ENCODE results near the gene C3orf80.
A peak's percentile ranks its signal among the peaks of the same experiment; 100 is the strongest.
"Not testable (repeated sequence)": the region's sequence is repeated elsewhere in the genome, so short reads cannot be mapped to it uniquely, and the experiment has no call there.

C3orf80 gene

DNA sequence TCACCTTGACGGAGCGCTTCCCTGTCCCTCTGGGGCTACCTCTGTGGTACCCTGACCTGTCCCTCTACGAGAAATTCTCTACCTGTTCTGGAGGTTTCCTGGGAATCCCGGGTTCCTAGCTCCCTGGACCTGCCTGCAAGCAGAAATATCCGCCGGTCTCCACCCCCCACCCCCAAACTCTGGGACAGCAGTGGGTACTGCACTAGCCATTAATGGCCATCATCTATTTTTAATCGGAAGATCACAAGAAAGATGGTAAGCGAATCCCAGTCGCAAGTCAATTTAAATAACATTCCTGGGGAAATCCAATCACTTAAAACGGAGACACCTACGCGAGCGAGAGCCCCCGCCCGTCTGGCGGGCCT lies 429 bp upstream of the C3orf80 start (continued):
- TF ChIP-seq, protein P1, sequence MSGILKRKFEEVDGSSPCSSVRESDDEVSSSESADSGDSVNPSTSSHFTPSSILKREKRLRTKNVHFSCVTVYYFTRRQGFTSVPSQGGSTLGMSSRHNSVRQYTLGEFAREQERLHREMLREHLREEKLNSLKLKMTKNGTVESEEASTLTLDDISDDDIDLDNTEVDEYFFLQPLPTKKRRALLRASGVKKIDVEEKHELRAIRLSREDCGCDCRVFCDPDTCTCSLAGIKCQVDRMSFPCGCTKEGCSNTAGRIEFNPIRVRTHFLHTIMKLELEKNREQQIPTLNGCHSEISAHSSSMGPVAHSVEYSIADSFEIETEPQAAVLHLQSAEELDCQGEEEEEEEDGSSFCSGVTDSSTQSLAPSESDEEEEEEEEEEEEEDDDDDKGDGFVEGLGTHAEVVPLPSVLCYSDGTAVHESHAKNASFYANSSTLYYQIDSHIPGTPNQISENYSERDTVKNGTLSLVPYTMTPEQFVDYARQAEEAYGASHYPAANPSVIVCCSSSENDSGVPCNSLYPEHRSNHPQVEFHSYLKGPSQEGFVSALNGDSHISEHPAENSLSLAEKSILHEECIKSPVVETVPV (CRISPR knock-in tag; IDR thresholded peaks at IDR 0.05) = no peak
- TF ChIP-seq SNAI2 (CRISPR knock-in tag; IDR thresholded peaks at IDR 0.05) = no peak
- TF ChIP-seq ZFP30 (CRISPR knock-in tag; IDR thresholded peaks at IDR 0.05) = no peak
- TF ChIP-seq CSDC2 (CRISPR knock-in tag; IDR thresholded peaks at IDR 0.05) = no peak

DNA sequence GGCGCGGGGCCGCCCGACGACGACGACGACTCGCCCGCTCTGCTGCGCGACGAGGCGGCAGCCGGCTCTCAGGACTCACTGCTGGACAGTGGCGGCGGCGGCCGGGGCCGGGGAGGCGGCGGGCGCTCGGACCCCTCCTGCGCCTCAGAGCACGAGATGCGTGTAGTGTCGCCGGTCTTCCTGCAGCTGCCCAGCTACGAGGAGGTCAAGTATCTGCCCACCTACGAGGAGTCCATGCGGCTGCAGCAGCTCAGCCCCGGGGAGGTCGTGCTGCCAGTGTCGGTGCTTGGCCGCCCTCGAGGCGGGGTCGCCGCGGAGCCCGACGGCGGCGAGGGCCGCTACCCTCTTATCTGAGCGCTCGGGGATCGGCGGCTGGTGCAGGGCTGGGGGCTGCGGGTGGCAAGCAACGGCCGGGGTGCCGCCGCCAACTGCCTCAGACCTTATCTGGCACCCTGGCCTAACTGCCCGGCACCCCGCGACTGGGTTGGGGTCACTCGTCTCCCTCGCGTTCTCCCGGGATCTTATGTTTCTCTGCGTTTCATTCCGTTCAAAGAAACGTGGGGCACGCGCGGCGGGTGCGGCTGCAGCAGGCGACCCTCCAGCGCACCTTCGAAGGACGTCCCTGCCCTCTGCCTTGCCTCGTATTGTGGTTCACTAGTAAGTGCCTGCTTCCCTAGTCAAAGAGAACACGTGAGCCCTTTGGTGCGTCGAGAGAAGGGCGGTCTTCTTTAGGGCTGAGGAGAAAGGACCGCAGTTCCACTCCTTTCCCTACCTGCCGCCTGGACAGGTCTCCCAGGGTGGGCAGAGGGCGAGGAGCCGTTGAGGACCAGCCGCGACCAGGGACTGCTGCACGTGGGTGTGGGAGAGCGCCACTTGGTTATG lies 1.0 kb downstream of the C3orf80 start:
- TF ChIP-seq BACH2 (CRISPR knock-in tag; IDR thresholded peaks at IDR 0.05; ENCODE audit: borderline replicate concordance) (no peak), TOX (CRISPR knock-in tag; IDR thresholded peaks at IDR 0.05; ENCODE audit: borderline replicate concordance) (no peak), RARB (CRISPR knock-in tag; IDR thresholded peaks at IDR 0.05) (no peak), GLIS3 (CRISPR knock-in tag; IDR thresholded peaks at IDR 0.05) (no peak), SNAI2 (CRISPR knock-in tag; IDR thresholded peaks at IDR 0.05) (no peak), ZNF565 (CRISPR knock-in tag; conservative IDR thresholded peaks at IDR 0.05; ENCODE audit: low read depth) (no peak), ARNTL (CRISPR knock-in tag; IDR thresholded peaks at IDR 0.05; ENCODE audit: borderline replicate concordance, low read depth) (no peak), ZFP3 (CRISPR knock-in tag; IDR thresholded peaks at IDR 0.05) (no peak)
- TF ChIP-seq, protein P2, sequence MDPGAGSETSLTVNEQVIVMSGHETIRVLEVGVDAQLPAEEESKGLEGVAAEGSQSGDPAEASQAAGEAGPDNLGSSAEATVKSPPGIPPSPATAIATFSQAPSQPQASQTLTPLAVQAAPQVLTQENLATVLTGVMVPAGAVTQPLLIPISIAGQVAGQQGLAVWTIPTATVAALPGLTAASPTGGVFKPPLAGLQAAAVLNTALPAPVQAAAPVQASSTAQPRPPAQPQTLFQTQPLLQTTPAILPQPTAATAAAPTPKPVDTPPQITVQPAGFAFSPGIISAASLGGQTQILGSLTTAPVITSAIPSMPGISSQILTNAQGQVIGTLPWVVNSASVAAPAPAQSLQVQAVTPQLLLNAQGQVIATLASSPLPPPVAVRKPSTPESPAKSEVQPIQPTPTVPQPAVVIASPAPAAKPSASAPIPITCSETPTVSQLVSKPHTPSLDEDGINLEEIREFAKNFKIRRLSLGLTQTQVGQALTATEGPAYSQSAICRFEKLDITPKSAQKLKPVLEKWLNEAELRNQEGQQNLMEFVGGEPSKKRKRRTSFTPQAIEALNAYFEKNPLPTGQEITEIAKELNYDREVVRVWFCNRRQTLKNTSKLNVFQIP (CRISPR knock-in tag; IDR thresholded peaks at IDR 0.05; ENCODE audit: borderline replicate concordance, low read depth) = no peak
- peak; percentile 51 for ATAC-seq

DNA sequence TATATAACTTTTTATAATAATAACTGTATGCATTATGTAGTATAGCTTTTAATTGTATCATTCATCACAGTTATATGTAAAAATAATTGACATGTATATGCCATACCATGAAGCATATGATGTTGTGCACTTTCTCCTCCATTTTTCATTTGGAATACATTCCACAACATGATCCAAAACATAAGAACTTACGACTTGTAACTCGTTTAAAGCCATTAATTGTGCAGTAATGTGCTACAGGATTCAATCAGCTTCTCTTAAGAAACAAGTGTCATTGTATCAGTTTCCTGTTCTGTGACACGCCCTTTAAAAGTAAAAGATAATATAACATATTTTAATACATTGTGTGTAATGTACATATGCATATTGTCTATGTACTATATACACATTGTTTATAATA lies 2.2 kb downstream of the C3orf80 start:
- TF ChIP-seq PPARA (CRISPR knock-in tag; IDR thresholded peaks at IDR 0.05; ENCODE audit: borderline replicate concordance) (no peak), ZNF70 (CRISPR knock-in tag; IDR thresholded peaks at IDR 0.05) (peak; percentile 82)
- no peak for ATAC-seq

DNA sequence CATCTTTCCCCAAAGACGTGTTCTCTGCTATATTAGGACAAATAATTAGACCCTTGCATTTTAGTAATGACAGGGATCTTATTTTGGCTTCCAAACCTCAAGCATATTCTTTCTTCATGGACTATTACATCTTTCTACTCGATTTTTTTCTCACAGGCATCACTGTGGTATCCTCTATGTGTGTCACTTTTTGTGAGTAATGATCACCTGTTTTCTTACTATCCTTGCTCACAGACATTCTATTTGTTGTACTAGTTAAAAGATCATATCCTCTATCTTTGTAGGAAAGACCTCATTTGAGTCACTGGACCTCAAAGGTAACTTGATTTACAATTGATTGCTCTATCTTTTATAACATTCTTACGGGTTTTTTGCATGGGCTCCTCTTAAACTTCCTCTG lies 6.8 kb downstream of the C3orf80 start:
- TF ChIP-seq, protein P2 (CRISPR knock-in tag; IDR thresholded peaks at IDR 0.05; ENCODE audit: borderline replicate concordance, low read depth) = no peak
- TF ChIP-seq ZFP3 (CRISPR knock-in tag; IDR thresholded peaks at IDR 0.05) (no peak), CSDC2 (CRISPR knock-in tag; IDR thresholded peaks at IDR 0.05) (no peak), ESRRG (CRISPR knock-in tag; IDR thresholded peaks at IDR 0.05) (no peak), ARNTL (CRISPR knock-in tag; IDR thresholded peaks at IDR 0.05; ENCODE audit: borderline replicate concordance, low read depth) (no peak), ISL1 (CRISPR knock-in tag; IDR thresholded peaks at IDR 0.05) (no peak), ZNF8 (CRISPR knock-in tag; IDR thresholded peaks at IDR 0.05) (no peak), ZNF565 (CRISPR knock-in tag; conservative IDR thresholded peaks at IDR 0.05; ENCODE audit: low read depth) (no peak)
- TF ChIP-seq, protein P3, sequence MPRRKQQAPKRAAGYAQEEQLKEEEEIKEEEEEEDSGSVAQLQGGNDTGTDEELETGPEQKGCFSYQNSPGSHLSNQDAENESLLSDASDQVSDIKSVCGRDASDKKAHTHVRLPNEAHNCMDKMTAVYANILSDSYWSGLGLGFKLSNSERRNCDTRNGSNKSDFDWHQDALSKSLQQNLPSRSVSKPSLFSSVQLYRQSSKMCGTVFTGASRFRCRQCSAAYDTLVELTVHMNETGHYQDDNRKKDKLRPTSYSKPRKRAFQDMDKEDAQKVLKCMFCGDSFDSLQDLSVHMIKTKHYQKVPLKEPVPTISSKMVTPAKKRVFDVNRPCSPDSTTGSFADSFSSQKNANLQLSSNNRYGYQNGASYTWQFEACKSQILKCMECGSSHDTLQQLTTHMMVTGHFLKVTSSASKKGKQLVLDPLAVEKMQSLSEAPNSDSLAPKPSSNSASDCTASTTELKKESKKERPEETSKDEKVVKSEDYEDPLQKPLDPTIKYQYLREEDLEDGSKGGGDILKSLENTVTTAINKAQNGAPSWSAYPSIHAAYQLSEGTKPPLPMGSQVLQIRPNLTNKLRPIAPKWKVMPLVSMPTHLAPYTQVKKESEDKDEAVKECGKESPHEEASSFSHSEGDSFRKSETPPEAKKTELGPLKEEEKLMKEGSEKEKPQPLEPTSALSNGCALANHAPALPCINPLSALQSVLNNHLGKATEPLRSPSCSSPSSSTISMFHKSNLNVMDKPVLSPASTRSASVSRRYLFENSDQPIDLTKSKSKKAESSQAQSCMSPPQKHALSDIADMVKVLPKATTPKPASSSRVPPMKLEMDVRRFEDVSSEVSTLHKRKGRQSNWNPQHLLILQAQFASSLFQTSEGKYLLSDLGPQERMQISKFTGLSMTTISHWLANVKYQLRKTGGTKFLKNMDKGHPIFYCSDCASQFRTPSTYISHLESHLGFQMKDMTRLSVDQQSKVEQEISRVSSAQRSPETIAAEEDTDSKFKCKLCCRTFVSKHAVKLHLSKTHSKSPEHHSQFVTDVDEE (CRISPR knock-in tag; IDR thresholded peaks at IDR 0.05) = no peak

DNA sequence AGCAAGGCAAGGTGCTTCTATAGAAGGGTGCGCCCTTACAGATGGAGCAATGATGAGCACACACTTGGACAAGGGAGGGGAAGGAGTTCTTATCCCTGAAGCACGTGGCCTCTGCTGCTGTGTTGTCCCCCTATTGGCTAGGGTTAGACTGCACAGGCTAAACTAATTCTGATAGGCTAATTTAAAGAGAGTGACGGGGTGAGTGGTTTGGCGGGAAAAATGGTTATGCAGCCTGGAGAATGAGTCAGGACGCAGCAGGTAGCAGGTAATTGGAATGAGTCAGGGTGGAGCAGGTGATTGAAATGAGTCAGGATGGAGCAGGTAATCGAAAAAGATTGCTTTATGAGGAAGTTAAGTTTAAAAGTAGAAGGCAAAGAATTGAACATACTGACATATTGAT lies 15.5 kb downstream of the C3orf80 start:
- not testable (repeated sequence) for ATAC-seq

More for the DNA sequence above, 6.8 kb downstream of the C3orf80 start:
- no peak for ATAC-seq

Data from SK-N-SH treated with all-trans-retinoic acid at 6 μM for 48 hours (cell line).